IPS-18a (cell line): ENCODE results near the gene ALG14.
"Not testable (repeated sequence)": the region's sequence is repeated elsewhere in the genome, so short reads cannot be mapped to it uniquely, and the experiment has no call there.

ENCODE experiments used
- H3K27ac ChIP-seq: one replicate; pipeline ENCODE4 v1.5.1; 2013; ENCODE audit warnings: low read length
- H3K27me3 ChIP-seq: one replicate; pipeline ENCODE4 v1.6.1; 2013; ENCODE audit warnings: mild to moderate bottlenecking, low read length; ENCODE audit not compliant: control insufficient read depth, insufficient read depth
- H3K36me3 ChIP-seq: one replicate; pipeline ENCODE4 v1.6.1; 2013; ENCODE audit warnings: low read depth, low read length; ENCODE audit not compliant: control insufficient read depth
- H3K4me1 ChIP-seq: one replicate; pipeline ENCODE4 v1.6.1; 2013; ENCODE audit warnings: low read depth, low read length; ENCODE audit not compliant: control insufficient read depth
- H3K4me3 ChIP-seq: one replicate; pipeline ENCODE4 v1.5.1; 2013; ENCODE audit warnings: low read length
- H3K9ac ChIP-seq: one replicate; pipeline ENCODE4 v1.6.1; 2013; ENCODE audit warnings: mild to moderate bottlenecking, low read length, moderate library complexity
- H3K9me3 ChIP-seq: one replicate; pipeline ENCODE4 v1.6.1; 2013; ENCODE audit warnings: low read depth, low read length; ENCODE audit not compliant: control insufficient read depth

The ALG14 gene

GRCh38 chr1:95067062-95067461 is 5.7 kb downstream of the ALG14 start:
- no peak overlapping the region for H3K9ac ChIP-seq
- H3K27me3 ChIP-seq: no peaks in the 10 kb centered on the region
- H3K36me3 ChIP-seq: no peaks in the 10 kb centered on the region
- H3K9me3 ChIP-seq: no peaks in the 10 kb centered on the region
- no peaks in the 10 kb centered on the region for H3K4me1 ChIP-seq
- no peak overlapping the region for H3K27ac ChIP-seq
- no peak overlapping the region for H3K4me3 ChIP-seq

GRCh38 chr1:95061445-95062006 is 11.2 kb downstream of the ALG14 start:
- H3K9me3 ChIP-seq: no peaks in the 10 kb centered on the region
- no peak overlapping the region for H3K9ac ChIP-seq
- H3K4me1 ChIP-seq: no peaks in the 10 kb centered on the region
- no peaks in the 10 kb centered on the region for H3K36me3 ChIP-seq
- H3K4me3 ChIP-seq: no peak overlapping the region
- no peaks in the 10 kb centered on the region for H3K27me3 ChIP-seq
- H3K27ac ChIP-seq: no peak overlapping the region

GRCh38 chr1:95058974-95059373 is 13.8 kb downstream of the ALG14 start:
- Histone ChIP-seq H3K9ac (no peak overlapping the region), H3K27ac (no peak overlapping the region), H3K4me1 (no peaks in the 10 kb centered on the region), H3K27me3 (no peaks in the 10 kb centered on the region), H3K4me3 (no peak overlapping the region), H3K9me3 (no peaks in the 10 kb centered on the region), H3K36me3 (no peaks in the 10 kb centered on the region)

GRCh38 chr1:95057351-95057750 is 15.4 kb downstream of the ALG14 start:
- Histone ChIP-seq H3K9me3 (no peaks in the 10 kb centered on the region), H3K27me3 (no peaks in the 10 kb centered on the region), H3K27ac (no peak overlapping the region), H3K9ac (no peak overlapping the region), H3K4me1 (no peaks in the 10 kb centered on the region), H3K4me3 (no peak overlapping the region), H3K36me3 (no peaks in the 10 kb centered on the region)

GRCh38 chr1:95049935-95050334 is 22.8 kb downstream of the ALG14 start:
- Histone ChIP-seq H3K27ac (no peak overlapping the region), H3K36me3 (no peaks in the 10 kb centered on the region), H3K9me3 (no peaks in the 10 kb centered on the region), H3K4me1 (no peaks in the 10 kb centered on the region), H3K27me3 (no peaks in the 10 kb centered on the region), H3K4me3 (no peak overlapping the region), H3K9ac (no peak overlapping the region)

- H3K4me3 ChIP-seq: no peak overlapping the region
- no peaks in the 10 kb centered on the region for H3K9me3 ChIP-seq
- no peaks in the 10 kb centered on the region for H3K27me3 ChIP-seq
- no peak overlapping the region for H3K27ac ChIP-seq
- no peaks in the 10 kb centered on the region for H3K36me3 ChIP-seq
- H3K4me1 ChIP-seq: peaks cover 3% of the 10 kb centered on the region
- no peak overlapping the region for H3K9ac ChIP-seq
These were observed 24.4 kb downstream of the ALG14 start for GRCh38 chr1:95048317-95048716.

- not testable (repeated sequence) for H3K36me3 ChIP-seq, H3K9ac ChIP-seq, H3K4me3 ChIP-seq, H3K27me3 ChIP-seq, H3K4me1 ChIP-seq, H3K27ac ChIP-seq, H3K9me3 ChIP-seq
These were observed 25.1 kb downstream of the ALG14 start for GRCh38 chr1:95047624-95048023.

GRCh38 chr1:95046359-95046758 is 26.4 kb downstream of the ALG14 start:
- H3K4me1 ChIP-seq: peaks cover 3% of the 10 kb centered on the region
- H3K36me3 ChIP-seq: no peaks in the 10 kb centered on the region
- H3K27me3 ChIP-seq: no peaks in the 10 kb centered on the region
- no peak overlapping the region for H3K27ac ChIP-seq
- H3K9me3 ChIP-seq: no peaks in the 10 kb centered on the region
- H3K9ac ChIP-seq: no peak overlapping the region
- no peak overlapping the region for H3K4me3 ChIP-seq

- peaks cover 3% of the 10 kb centered on the region for H3K4me1 ChIP-seq
- no peak overlapping the region for H3K9ac ChIP-seq
- no peaks in the 10 kb centered on the region for H3K9me3 ChIP-seq
- H3K27me3 ChIP-seq: no peaks in the 10 kb centered on the region
- H3K4me3 ChIP-seq: peak overlapping the region; percentile 32
- H3K36me3 ChIP-seq: no peaks in the 10 kb centered on the region
- H3K27ac ChIP-seq: no peak overlapping the region
These were observed 29.4 kb downstream of the ALG14 start for GRCh38 chr1:95043141-95043980.

GRCh38 chr1:95042286-95042685 is 30.5 kb downstream of the ALG14 start:
- Histone ChIP-seq H3K4me1 (peaks cover 3% of the 10 kb centered on the region), H3K27me3 (no peaks in the 10 kb centered on the region), H3K4me3 (no peak overlapping the region), H3K27ac (no peak overlapping the region), H3K9me3 (no peaks in the 10 kb centered on the region), H3K9ac (no peak overlapping the region), H3K36me3 (no peaks in the 10 kb centered on the region)

GRCh38 chr1:95041491-95042165 is 31.1 kb downstream of the ALG14 start:
- Histone ChIP-seq H3K36me3 (no peaks in the 10 kb centered on the region), H3K4me1 (peaks cover 3% of the 10 kb centered on the region), H3K4me3 (no peak overlapping the region), H3K27me3 (no peaks in the 10 kb centered on the region), H3K27ac (no peak overlapping the region), H3K9ac (no peak overlapping the region), H3K9me3 (no peaks in the 10 kb centered on the region)
